HG03469 (cell line): ENCODE data around the gene NPRL2.

Source experiments
- ATAC-seq: cut with Tn5 transposase; IDR thresholded peaks from one replicate; pipeline ENCODE4 v1.9.1; 2021; ENCODE audit warnings: mild to moderate bottlenecking, moderate library complexity, moderate number of reproducible peaks; ENCODE audit not compliant: unreplicated experiment

Gene NPRL2

DNA sequence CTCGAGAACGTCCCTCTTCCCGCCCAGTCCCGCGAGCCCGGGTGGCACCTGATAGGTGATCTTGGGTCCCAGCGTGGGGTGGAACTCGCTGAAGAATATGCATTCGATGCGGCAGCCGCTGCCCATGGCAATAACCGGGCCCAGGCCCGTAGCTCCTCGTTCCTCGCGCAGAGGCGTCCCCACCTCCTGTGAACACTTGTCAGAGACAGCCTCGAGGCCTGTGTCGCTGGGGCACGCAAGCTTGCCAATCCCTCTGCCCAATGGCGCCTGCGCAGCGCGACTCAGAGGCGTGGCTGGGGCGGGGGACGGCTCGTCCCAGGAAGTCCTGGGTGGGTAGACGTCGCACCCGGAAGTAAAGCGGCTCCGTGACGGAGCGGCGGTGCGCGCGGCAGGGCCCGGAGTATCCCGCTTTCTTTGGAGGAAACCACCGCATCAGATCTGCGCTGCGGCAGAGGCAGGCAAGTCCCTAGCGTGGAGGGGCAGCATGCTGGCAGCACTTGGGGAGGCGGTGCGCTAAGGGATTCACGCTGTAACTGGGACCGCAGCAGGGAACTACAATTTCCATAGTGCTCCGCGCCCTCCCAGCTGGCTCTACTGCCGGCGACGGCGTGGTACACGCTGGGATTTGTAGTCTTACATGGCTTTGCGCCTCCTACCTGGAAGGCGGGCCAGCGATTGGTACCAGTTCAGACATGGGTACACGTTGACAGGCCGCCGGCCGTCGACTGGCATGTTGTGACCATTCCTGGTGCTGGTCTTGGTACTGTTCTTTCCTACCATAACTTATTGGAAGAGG lies at the start of gene NPRL2, which contains the start of gene CYB561D2:
TSS of gene NPRL2 (minus strand) at position 249 of the 796 bp plus-strand sequence. CDS start at position 126, 123 bp downstream.
TSS of gene CYB561D2 (plus strand) at position 336 of the 796 bp plus-strand sequence. CDS start 572 bp downstream, outside the sequence.
- peak; percentile 63 for ATAC-seq

DNA sequence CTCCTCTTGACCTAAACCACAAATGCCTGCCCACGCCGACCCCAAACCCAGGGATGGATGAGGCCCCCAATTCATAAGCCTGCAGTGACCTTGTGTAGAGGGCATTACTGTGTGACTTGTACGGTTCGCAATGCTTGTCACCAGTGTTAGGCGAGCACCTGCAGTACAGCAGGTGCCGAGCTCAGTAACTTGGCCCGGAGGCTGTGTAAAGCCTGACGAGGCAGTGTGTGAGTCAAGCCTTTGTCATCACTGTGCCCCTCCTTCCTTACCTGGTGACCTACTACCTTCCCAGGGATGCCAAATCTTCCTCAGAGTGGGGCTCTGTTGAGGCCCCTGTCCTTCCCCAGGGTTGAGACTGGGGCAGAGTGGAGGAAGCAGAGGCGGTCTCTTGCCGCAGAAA lies 45.9 kb upstream of the NPRL2 start:
- no peak for ATAC-seq

DNA sequence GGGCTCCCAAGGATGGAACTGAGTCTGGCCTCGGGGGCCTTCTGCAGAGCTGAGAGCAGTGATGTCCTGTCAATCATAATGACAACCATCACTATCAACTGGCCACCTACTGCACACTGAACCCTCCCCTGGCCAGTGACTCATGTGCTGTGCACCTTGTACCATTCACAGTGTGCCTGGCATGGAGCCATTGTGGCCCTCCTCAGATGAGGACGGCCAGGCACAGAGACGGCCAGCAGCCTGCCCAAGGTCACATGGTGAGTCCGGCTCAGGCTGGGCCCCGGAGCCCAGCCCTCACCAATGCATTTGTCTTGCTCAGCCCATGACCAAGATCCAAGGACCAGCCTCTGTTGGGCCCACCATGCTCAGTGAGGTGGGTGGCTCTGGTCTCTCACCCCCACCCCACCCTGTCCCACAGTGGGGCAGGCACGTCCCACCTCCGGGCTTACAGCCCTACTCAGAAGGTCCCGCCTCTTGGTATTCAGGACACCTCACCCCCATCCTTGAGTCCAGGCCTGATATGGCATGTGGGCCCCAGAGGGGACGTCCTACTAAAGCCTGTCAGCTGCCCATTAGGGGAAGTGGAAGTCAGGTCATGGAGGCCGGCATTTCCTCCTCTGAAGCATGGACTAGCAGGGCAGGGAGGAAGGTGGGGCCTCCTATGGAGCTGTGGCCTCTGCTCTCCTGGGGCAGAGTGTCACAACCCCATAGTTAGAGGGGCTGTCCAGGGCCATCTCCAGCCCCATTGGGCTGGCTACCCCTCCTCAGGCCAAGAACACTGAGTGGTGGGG lies 44.7 kb upstream of the NPRL2 start:
- ATAC-seq = no peak

DNA sequence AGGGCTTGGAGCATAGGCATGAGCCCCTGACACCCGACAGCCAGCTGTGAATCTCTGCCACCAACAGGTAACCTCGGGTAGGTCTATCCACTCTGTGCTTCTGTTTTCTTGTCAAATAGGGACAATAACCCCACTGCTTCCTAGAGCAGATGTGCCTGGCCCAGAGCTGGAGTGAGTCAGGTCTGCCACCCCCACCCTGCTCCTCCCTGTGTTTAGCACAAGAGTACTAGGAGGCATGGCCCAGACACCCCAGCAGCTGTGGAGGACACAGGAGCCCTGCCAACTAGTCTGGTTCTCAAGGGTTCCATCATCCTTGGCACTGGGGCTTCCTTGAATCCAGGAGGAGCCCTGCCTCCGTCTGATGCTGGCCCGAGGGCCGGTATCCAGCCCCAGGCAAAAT lies 42.5 kb upstream of the NPRL2 start:
- no peak for ATAC-seq

- no peak for ATAC-seq
These were observed 41.6 kb upstream of the NPRL2 start for GRCh38 chr3:50392101-50392715.

DNA sequence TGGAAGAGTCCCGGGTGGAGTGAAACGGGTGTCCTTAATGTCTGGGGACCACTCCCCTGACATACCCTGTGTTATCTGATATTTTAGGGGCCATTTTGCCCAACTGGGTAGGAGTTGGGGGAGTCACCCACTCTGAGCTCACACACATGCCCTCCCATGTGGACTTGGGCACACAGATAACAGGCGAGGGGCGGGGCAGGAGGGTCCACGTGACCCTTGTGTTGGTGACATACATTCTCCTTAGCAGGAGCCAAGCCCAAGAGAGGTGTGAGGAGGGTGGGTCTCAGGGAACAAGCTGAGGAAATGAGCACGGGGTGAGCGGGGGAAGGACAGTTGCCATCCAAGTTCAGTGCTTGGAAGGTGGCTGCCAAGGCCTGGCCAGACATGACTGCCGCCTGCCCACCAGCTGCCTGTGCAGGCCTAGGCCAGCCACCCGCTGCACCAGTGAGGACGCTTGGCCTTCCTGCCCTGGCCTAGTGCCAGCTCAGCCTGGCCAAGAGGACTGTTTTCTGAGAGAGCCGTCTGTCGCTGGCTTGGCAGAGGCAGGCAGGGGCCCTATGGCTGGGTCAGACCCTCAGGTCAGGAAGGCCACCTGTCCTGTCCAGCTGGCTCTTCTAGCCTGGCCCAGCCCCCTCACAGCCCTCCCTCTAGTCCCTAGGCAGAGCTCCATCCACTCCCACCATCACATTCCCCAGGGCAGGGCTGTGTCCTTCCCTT lies 40.1 kb upstream of the NPRL2 start:
- no peak for ATAC-seq

DNA sequence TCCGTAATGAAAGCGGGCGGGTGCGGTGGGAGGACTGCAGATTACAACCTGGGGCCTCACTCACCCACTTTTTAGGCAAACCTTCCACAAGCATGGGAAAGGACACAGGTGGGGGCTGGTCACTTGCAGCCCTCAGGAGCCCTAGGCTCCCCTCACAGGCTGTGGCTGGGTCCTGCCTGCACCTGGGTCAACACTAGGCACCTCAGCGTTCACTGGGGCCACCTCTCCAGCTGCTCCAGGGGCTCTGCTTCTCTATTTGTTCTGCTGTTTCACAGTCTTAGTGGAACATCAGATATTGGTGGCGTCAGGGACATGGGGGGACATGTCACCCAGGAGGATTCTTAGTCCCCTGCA lies 38.8 kb upstream of the NPRL2 start:
- no peak for ATAC-seq

GRCh38 chr3:50388720-50389413 lies 38.3 kb upstream of the NPRL2 start:
- ATAC-seq = no peak

DNA sequence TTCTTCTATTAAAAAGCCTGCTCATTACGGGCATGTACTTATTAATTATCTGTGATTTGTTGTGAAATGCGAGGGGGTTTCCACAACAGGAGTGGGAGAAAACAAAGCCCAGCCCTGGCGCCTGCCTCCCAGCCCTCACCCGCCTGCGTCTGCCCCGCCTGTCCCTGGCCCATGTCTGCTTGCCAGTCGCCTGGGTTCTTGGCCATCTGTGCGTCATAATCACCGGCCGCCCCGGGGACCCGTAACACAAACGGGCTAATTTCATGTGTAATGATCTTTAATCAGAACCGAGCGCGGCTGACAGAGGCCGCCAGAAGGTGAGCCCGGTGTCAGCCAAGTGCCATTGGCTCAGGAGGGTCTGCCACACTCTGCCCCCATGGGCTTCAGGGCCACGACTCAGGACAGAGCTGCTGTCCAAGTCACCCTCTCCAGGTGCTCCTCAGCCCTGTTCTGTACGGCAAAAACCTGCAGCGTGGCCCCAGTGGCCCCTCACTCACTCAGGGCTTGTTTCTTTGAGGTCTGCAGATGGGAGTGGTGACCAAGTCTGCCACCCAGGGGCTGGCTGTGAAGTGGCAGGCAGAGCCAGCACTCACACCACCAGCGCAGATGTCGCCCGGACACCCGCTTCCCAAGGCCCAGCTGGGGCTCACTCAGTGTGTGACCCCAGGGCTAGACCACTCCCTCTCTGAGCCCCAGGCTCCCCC lies 37.6 kb upstream of the NPRL2 start:
- no peak for ATAC-seq

- ATAC-seq = no peak
These were observed 35.2 kb upstream of the NPRL2 start for GRCh38 chr3:50385754-50386153.

DNA sequence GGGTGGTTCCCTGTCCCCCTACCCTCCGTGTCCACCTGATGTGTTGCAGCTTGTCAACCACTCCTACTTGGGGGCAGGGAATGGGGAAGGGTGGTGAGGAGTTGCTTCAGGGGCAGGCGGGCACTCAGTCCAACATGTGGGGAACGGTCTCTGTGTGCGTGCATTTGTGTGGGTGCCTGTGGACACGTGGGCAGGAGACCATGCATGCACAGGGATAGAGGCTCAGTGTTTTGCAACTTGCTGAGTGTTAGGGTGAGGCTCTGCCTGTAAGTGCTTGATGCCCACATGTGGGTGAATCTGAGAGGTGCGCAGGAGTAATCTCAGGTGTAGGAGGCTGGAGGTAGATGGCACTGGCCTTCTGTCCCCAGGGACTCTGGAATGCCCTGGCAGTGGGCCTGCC lies 33.2 kb upstream of the NPRL2 start:
- ATAC-seq = no peak

DNA sequence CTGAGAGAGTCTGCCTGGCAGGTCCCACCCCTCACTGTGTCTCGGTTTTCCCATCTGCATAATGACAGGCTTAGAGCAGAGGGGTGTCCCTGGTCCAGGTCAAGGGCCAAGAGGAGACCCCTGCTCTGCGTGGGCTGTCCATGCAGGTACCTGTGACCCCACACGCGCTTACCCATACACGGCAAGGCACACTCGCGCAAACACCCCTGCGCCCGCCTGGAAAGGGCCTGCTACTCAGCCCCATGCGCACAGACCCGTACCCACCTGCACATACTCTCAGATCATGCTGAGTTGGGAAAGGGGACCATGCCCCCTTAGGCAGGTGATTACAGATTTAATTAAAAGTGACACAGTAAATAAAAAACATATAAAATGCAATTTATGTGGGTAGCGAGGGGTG lies 32.1 kb upstream of the NPRL2 start:
- no peak for ATAC-seq

DNA sequence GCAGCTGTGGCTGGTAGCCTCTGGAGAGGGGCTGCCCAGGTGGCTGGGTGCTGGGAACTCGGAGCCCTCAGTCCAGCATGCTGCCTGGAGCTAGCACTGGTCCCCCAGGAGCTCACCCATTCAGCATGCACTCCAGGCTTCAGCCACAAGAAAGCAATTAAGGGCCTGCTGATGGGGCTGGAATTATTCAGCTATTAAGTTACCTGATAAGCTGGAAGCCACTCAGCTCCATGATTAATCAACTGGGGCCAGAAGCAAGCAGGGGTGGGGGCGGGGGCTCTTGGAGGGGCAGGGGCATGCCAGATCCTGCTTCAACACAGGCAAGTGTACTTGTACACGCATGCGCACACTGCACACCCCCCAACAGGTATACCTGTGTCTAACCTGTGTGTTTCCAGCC lies 30.8 kb upstream of the NPRL2 start:
- no peak for ATAC-seq

DNA sequence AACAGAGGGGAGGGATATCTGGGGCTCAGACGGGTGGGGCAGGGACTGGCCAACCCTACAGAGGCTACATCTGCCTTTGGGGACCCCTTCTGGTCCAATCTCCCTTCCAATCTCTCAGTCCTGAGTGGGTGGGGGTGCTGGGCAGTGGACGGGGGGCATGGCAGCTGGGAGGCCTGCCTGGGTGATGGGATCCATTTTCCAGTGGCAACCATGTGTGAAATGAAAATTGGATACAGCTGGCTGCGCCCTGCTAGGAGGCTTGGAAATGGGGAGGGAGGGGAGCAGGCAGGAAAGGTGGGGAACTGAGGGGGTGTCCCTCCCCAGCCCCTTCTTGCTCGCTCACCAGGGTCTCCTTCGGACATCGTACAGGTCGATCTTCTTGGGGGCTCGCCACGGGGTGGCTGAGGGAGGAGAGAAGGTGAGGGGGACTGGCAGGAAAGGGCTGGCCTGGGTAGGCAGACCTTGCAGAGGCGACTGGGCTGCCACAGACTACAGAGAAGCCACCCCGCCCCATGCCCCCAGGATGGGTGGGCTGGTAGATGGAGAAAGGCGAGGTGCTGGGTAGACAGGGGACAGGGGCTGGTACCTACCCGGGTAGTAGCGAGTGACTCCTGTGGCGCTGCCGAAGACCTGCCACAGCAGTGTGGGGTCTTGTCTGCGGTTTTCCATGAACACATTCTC lies 30.0 kb upstream of the NPRL2 start:
- no peak for ATAC-seq

- ATAC-seq = no peak
These were observed 28.2 kb upstream of the NPRL2 start for GRCh38 chr3:50378757-50379156.

- ATAC-seq = no peak
These were observed 27.4 kb upstream of the NPRL2 start for GRCh38 chr3:50378024-50378423.

DNA sequence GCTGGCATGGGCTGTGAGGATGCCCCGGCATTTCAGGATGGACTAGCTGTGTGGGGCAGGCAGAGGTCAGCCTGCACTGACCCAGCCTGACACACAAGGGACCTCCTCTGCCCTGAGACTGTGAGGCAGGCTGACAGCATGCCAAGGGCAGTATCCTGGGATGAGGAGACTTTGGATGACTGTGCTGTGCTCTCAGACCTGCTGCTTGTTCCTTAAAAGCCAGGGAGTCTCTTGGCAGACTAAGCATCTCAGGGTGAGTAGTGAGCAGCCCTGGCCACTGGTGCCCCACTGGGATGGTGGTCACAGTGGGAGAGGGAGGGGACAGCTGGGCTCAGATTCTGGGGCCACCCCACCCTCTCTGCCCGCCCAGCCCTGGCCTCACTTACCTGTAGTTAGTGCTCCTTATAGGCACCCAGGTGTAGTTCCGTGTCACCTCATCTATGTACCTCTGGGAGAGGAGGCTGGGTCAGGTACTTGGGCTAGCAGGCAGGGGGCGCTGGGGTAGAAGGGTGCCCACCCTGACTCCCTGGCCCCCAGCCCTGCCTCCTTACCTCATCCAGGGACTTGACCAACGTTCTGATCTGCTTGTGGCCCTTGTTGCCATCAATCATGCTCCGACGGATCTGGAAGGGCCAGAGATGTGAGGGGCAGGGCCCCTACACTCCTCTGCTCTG lies 24.8 kb upstream of the NPRL2 start:
- ATAC-seq = no peak

DNA sequence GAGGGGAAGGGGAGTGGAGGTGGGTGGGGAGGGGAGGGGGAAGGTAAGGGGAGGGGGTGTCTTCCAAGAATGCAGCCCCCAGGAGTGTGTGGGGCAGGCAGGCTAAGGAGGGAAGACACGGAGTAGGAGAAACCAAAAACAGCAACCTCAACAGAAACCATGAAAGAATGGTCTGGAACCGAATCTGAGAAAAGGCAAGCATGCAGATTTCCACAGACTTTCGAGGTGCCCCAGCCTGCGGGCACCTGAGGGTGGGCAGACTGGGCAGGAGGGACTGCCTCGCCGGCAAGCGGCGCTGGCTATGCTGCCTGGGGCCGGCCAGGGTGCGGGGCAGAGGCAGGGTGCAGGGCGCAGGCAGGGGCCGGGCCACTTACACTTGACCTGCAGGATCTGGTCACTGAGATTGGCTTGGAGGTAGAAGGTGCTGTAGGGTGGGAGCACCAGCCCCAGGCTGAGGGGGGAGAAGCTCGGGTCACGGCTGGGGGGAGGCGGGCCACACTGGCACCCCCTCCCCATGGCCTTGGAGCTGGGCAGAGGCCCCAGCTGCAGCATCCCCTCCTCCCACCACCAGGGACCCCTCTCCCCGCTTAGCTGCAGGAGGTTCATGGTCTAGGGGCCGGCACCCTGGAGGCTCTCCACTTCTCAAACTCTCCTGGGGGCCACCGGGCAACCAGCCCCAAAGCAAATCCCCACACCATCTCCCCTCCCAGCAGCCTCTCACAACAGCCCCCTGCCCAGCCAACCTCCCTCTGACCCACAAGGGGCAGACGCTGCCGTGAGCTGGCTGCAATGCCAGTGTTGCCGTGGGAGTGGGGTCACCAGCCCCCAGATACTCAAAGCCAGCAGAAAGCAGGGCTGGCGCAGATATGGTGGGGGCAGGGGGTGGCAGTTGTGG lies 24.0 kb upstream of the NPRL2 start:
- ATAC-seq = no peak
